ENCODE results near the gene WLS. TPM values are rescaled to one million over a fixed set of nuclear protein-coding genes. Genes with fewer than 3 reads are reported as not detected.

The WLS gene
- total and polyA plus RNA-seq, 10 of the 15 experiments (the other 5 are each of a cell fraction or from before 2014, with no cell fraction given) = 0.04 to 0.36 TPM; not detected in 8

DNA sequence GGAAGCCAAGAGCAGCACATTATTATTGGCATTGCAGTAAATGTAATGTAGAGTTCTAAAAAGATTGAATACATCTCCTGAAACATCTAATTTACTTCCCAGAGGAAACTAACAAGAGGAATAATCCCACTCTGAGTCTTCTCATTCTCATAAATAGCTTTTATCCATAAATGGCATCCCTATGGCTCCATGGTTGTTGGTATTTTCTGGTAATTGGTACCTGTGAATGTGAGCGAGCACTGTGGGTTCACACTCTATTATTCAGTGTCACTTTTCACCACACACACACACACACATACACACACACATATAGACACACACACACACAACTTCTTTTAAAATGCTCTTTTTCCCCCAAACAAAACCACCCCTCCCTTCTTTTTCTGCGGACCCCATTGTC, 4.7 kb upstream of the WLS start (continued):
- TF ChIP-seq, protein P1, sequence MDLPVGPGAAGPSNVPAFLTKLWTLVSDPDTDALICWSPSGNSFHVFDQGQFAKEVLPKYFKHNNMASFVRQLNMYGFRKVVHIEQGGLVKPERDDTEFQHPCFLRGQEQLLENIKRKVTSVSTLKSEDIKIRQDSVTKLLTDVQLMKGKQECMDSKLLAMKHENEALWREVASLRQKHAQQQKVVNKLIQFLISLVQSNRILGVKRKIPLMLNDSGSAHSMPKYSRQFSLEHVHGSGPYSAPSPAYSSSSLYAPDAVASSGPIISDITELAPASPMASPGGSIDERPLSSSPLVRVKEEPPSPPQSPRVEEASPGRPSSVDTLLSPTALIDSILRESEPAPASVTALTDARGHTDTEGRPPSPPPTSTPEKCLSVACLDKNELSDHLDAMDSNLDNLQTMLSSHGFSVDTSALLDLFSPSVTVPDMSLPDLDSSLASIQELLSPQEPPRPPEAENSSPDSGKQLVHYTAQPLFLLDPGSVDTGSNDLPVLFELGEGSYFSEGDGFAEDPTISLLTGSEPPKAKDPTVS (IDR thresholded peaks at IDR 0.05; ENCODE audit: low read depth, low read length) = no peak
- TF ChIP-seq RFX5 (IDR thresholded peaks at IDR 0.05; ENCODE audit: low read depth, low read length) = no peak
- TF ChIP-seq SMC3 (IDR thresholded peaks at IDR 0.05; ENCODE audit: borderline replicate concordance, low read length) = no peak
- TF ChIP-seq, protein P2, sequence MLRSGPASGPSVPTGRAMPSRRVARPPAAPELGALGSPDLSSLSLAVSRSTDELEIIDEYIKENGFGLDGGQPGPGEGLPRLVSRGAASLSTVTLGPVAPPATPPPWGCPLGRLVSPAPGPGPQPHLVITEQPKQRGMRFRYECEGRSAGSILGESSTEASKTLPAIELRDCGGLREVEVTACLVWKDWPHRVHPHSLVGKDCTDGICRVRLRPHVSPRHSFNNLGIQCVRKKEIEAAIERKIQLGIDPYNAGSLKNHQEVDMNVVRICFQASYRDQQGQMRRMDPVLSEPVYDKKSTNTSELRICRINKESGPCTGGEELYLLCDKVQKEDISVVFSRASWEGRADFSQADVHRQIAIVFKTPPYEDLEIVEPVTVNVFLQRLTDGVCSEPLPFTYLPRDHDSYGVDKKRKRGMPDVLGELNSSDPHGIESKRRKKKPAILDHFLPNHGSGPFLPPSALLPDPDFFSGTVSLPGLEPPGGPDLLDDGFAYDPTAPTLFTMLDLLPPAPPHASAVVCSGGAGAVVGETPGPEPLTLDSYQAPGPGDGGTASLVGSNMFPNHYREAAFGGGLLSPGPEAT (IDR thresholded peaks at IDR 0.05; ENCODE audit: low read depth) = no peak
- no peak for TF ChIP-seq PAX5 (IDR thresholded peaks at IDR 0.05; ENCODE audit: borderline replicate concordance, low read depth, low read length)
- no peak for TF ChIP-seq HDGF (IDR thresholded peaks at IDR 0.05)
- no peak for TF ChIP-seq CHD2 (IDR thresholded peaks at IDR 0.05; ENCODE audit: borderline replicate concordance, low read depth, low read length)
- no peak for TF ChIP-seq BRCA1 (IDR thresholded peaks at IDR 0.05; ENCODE audit: low read depth, low read length)

DNA sequence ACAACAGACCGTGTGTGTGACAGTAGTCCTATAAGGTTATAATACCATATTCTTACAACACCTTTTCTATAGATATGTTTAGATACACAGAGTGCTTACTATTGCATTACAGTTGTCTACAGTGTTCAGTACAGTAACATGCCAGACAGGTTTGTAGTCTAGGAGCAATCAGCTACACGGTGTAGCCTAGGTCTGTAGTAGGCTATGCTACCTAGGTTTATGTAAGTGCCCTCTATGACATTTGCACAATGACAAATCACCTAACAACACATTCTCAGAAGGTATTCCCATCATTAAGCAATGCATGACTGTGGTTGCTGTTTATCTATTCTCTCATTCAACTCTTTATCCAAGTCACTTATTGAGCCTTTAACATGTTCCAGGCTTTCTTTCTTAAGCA, 1.8 kb upstream of the WLS start:
- FAIRE-seq = no peak
- TF ChIP-seq YY1 (IDR thresholded peaks at IDR 0.05; ENCODE audit: low read depth, low read length) (no peak), SMAD1 (IDR thresholded peaks at IDR 0.05; ENCODE audit: low read depth, partially characterized antibody) (no peak), TCF3 (IDR thresholded peaks at IDR 0.05; ENCODE audit: borderline replicate concordance, insufficient read depth, low read depth, low read length) (no peak), POLR2AphosphoS5 (IDR thresholded peaks at IDR 0.05; ENCODE audit: low read length) (no peak), JUNB (IDR thresholded peaks at IDR 0.05) (no peak), LARP7 (IDR thresholded peaks at IDR 0.05) (no peak), BHLHE40 (IDR thresholded peaks at IDR 0.05; ENCODE audit: borderline replicate concordance in 1 of 2, low read depth in 2 of 2, low read length in 1 of 2) (no peak)
- TF ChIP-seq, protein P3, sequence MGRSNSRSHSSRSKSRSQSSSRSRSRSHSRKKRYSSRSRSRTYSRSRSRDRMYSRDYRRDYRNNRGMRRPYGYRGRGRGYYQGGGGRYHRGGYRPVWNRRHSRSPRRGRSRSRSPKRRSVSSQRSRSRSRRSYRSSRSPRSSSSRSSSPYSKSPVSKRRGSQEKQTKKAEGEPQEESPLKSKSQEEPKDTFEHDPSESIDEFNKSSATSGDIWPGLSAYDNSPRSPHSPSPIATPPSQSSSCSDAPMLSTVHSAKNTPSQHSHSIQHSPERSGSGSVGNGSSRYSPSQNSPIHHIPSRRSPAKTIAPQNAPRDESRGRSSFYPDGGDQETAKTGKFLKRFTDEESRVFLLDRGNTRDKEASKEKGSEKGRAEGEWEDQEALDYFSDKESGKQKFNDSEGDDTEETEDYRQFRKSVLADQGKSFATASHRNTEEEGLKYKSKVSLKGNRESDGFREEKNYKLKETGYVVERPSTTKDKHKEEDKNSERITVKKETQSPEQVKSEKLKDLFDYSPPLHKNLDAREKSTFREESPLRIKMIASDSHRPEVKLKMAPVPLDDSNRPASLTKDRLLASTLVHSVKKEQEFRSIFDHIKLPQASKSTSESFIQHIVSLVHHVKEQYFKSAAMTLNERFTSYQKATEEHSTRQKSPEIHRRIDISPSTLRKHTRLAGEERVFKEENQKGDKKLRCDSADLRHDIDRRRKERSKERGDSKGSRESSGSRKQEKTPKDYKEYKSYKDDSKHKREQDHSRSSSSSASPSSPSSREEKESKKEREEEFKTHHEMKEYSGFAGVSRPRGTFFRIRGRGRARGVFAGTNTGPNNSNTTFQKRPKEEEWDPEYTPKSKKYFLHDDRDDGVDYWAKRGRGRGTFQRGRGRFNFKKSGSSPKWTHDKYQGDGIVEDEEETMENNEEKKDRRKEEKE (IDR thresholded peaks at IDR 0.05) = no peak
- TF ChIP-seq, protein P4, sequence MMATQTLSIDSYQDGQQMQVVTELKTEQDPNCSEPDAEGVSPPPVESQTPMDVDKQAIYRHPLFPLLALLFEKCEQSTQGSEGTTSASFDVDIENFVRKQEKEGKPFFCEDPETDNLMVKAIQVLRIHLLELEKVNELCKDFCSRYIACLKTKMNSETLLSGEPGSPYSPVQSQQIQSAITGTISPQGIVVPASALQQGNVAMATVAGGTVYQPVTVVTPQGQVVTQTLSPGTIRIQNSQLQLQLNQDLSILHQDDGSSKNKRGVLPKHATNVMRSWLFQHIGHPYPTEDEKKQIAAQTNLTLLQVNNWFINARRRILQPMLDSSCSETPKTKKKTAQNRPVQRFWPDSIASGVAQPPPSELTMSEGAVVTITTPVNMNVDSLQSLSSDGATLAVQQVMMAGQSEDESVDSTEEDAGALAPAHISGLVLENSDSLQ (IDR thresholded peaks at IDR 0.05) = no peak
- TF ChIP-seq, protein P5, sequence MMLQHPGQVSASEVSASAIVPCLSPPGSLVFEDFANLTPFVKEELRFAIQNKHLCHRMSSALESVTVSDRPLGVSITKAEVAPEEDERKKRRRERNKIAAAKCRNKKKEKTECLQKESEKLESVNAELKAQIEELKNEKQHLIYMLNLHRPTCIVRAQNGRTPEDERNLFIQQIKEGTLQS (IDR thresholded peaks at IDR 0.05; ENCODE audit: borderline replicate concordance, extremely low read depth, low read depth, low read length) = no peak

More for the DNA sequence above, 1.8 kb upstream of the WLS start:
- ChIA-PET POLR2A (no interaction called here), CTCF (no interaction called here), RAD21 (ENCODE audit: unreplicated experiment) (no interaction called here), SMC1A (ENCODE audit: uncharacterized antibody, unreplicated experiment) (no interaction called here)
- no peak overlapping the region for H3K9ac ChIP-seq (ENCODE audit: control insufficient read depth, insufficient read depth, low read length)
- H3K79me2 ChIP-seq (ENCODE audit: control insufficient read depth, insufficient read depth, low read length) = no peaks in the 10 kb centered on the region
- no peaks in the 10 kb centered on the region for H3K36me3 ChIP-seq (ENCODE audit: control insufficient read depth in 2 of 2, insufficient read depth in 2 of 2, low read length in 1 of 2)
- no peak overlapping the region for H2AFZ ChIP-seq (ENCODE audit: control insufficient read depth, low read depth, low read length)
- H3K27ac ChIP-seq (ENCODE audit: control insufficient read depth, insufficient read depth) = no peak overlapping the region
- no peaks in the 10 kb centered on the region for H3K9me3 ChIP-seq (replicated peaks; ENCODE audit: control insufficient read depth, insufficient read depth, low read length)
- intact Hi-C loops (cut with micrococcal nuclease; ENCODE audit: unreplicated experiment) (no loop called here), in situ Hi-C loops (cut with MboI) (no loop called here)
- BruUV-seq (replicated peaks) = no TSS peak
- peaks cover 10 to 16% of the 10 kb centered on the region in 2 experiments for H3K27me3 ChIP-seq (replicated peaks in 1 of 2; ENCODE audit: control insufficient read depth in 2 of 2, insufficient read depth in 2 of 2, low read length in 1 of 2)
- H4K20me1 ChIP-seq (ENCODE audit: control insufficient read depth, insufficient read depth) = no peaks in the 10 kb centered on the region
- no peaks in the 10 kb centered on the region for H3K4me1 ChIP-seq (ENCODE audit: control insufficient read depth, insufficient read depth, low read length)
- ATAC-seq (no peak), DNase-seq (ENCODE audit: low read depth, low spot score) (no peak)
- no peak overlapping the region for H3K4me2 ChIP-seq (ENCODE audit: control insufficient read depth, insufficient read depth)
- no peak overlapping the region for H3K4me3 ChIP-seq
- 0% methylated on average over 2 of the region's 2 CpGs for WGBS (ENCODE audit: insufficient coverage, insufficient replicate concordance, low lambda C conversion rate, missing lambda C conversion rate)

All from GM12878 (cell line).